HG03439 (cell line): ENCODE measurements around the gene TENM3.

Experiments
- ATAC-seq: cut with Tn5 transposase; IDR thresholded peaks from one replicate; pipeline ENCODE4 v1.9.1; 2021; ENCODE audit warnings: mild to moderate bottlenecking, moderate library complexity; ENCODE audit not compliant: unreplicated experiment

Gene TENM3

GRCh38 chr4:182827954-182828353 lies 584.8 kb downstream of the TENM3 start:
- ATAC-seq, result no peak

GRCh38 chr4:182828360-182829025 lies 585.3 kb downstream of the TENM3 start:
- ATAC-seq, result no peak

- ATAC-seq, result no peak
These were observed 586.0 kb downstream of the TENM3 start for GRCh38 chr4:182829196-182829595.

GRCh38 chr4:182831376-182831775 lies 588.2 kb downstream of the TENM3 start:
- ATAC-seq, result no peak

- ATAC-seq, result no peak
These were observed 589.3 kb downstream of the TENM3 start for GRCh38 chr4:182832352-182833120.

GRCh38 chr4:182835006-182835740 lies 592.0 kb downstream of the TENM3 start:
- ATAC-seq, result no peak

- no peak for ATAC-seq
These were observed 594.6 kb downstream of the TENM3 start for GRCh38 chr4:182837831-182838230.

- ATAC-seq, result no peak
These were observed 595.3 kb downstream of the TENM3 start for GRCh38 chr4:182838535-182838934.

- ATAC-seq, result no peak
These were observed 596.1 kb downstream of the TENM3 start for GRCh38 chr4:182839256-182839655.

- no peak for ATAC-seq
These were observed 596.9 kb downstream of the TENM3 start for GRCh38 chr4:182840108-182840507.

GRCh38 chr4:182842104-182842600 lies 599.0 kb downstream of the TENM3 start:
- no peak for ATAC-seq

GRCh38 chr4:182842759-182843390 lies 599.7 kb downstream of the TENM3 start:
- no peak for ATAC-seq

- no peak for ATAC-seq
These were observed 600.7 kb downstream of the TENM3 start for GRCh38 chr4:182843808-182844325.

- no peak for ATAC-seq
These were observed 602.4 kb downstream of the TENM3 start for GRCh38 chr4:182845618-182846017.

- no peak for ATAC-seq
These were observed 602.8 kb downstream of the TENM3 start for GRCh38 chr4:182846036-182846435.

GRCh38 chr4:182847576-182848450 lies 604.6 kb downstream of the TENM3 start:
- no peak for ATAC-seq

GRCh38 chr4:182848685-182849084 lies 605.5 kb downstream of the TENM3 start:
- ATAC-seq, result no peak
